HG03066 (cell line): ENCODE data around the gene RPS25.
"Not testable (repeated sequence)": the region's sequence is repeated elsewhere in the genome, so short reads cannot be mapped to it uniquely, and the experiment has no call there.

Source experiments
- ATAC-seq: cut with Tn5 transposase; IDR thresholded peaks from one replicate; pipeline ENCODE4 v1.9.1; 2021; ENCODE audit warnings: low read depth; ENCODE audit not compliant: unreplicated experiment

The RPS25 gene

GRCh38 chr11:118975771-118976709 lies 42.1 kb downstream of the RPS25 start:
- ATAC-seq, result no peak

GRCh38 chr11:118973985-118974384 lies 44.2 kb downstream of the RPS25 start:
- no peak for ATAC-seq

- no peak for ATAC-seq
Measured at GRCh38 chr11:118971646-118972045, 46.5 kb downstream of the RPS25 start, which contains the start of gene FOXR1. FOXR1 (plus strand) TSS chr11:118971761; CDS start chr11:118971932, 171 bp downstream.

GRCh38 chr11:118969508-118969907 lies 48.6 kb downstream of the RPS25 start:
- ATAC-seq, result not testable (repeated sequence)
